GM23338 (cell line): Measurements from ENCODE around the gene MPV17L.

ENCODE experiments used
- CREB1 ChIP-seq: fragments of 250-450 bp; sonication (Bioruptor Pico); IDR thresholded peaks from 2 replicates; pipeline ENCODE4 v1.5.0; 2020; ENCODE audit warnings: low read depth, mild to moderate bottlenecking, moderate library complexity
- CTCF ChIP-seq, 2 experiments: fragments of 200-600 bp in 1 of 2; sonication (generic) in 1 of 2; conservative IDR thresholded peaks; 2 replicates each; pipeline versions ENCODE4 v1.5.1 to v1.6.1; 2016 to 2017; ENCODE audit warnings: antibody characterized with exemption in 2 of 2, low read depth in 2 of 2, mild to moderate bottlenecking in 2 of 2, moderate library complexity in 1 of 2
- EZH2 ChIP-seq: fragments of 200-600 bp; sonication (generic); IDR thresholded peaks from one replicate; pipeline ENCODE4 v1.8.0; 2017; ENCODE audit warnings: antibody characterized with exemption, mild to moderate bottlenecking, low read depth; ENCODE audit not compliant: unreplicated experiment
- EZH2phosphoT487 ChIP-seq: fragments of 200-600 bp; sonication (generic); IDR thresholded peaks from one replicate; pipeline ENCODE4 v1.8.1; 2018; ENCODE audit warnings: antibody characterized with exemption; ENCODE audit not compliant: unreplicated experiment
- JUNB ChIP-seq: IDR thresholded peaks from one replicate; pipeline ENCODE4 v1.6.1; 2016; ENCODE audit warnings: antibody characterized with exemption; ENCODE audit not compliant: unreplicated experiment
- NANOG ChIP-seq: IDR thresholded peaks from 2 replicates; pipeline ENCODE4 v1.6.1; 2016; ENCODE audit warnings: antibody characterized with exemption, borderline replicate concordance
- POLR2AphosphoS5 ChIP-seq: IDR thresholded peaks from 2 replicates; pipeline ENCODE4 v1.6.1; 2016; ENCODE audit warnings: antibody characterized with exemption, low read depth
- REST ChIP-seq: IDR thresholded peaks from one replicate; pipeline ENCODE4 v1.6.1; 2018; ENCODE audit warnings: antibody characterized with exemption; ENCODE audit not compliant: unreplicated experiment
- ZNF331 ChIP-seq: fragments of 250-450 bp; sonication (Bioruptor Pico); IDR thresholded peaks from 2 replicates; pipeline ENCODE4 v1.5.0; 2020; ENCODE audit warnings: low read depth, mild to moderate bottlenecking, moderate library complexity

- TF ChIP-seq EZH2, result no peak
- no peak for TF ChIP-seq POLR2AphosphoS5
- TF ChIP-seq CTCF (conservative IDR thresholded peaks at IDR 0.05; ENCODE audit: low read depth in 2 of 2), result no peak
- TF ChIP-seq EZH2phosphoT487, result no peak
- TF ChIP-seq NANOG, result no peak
- TF ChIP-seq REST, result no peak
- TF ChIP-seq ZNF331 (CRISPR knock-in tag), result no peak
- no peak for TF ChIP-seq JUNB
- TF ChIP-seq CREB1 (CRISPR knock-in tag), result no peak
These were observed 65.8 kb downstream of the MPV17L start for GRCh38 chr16:15461376-15461775.
